Cardiac fibroblast (primary cell): ENCODE data around the gene JAKMIP3.

Experiments
- DNase-seq, 2 donors: peaks; one replicate each; pipeline versions ENCODE4 v3.0.0 to v3.0.0-alpha.2; 2010; ENCODE audit warnings: low read depth in 2 of 2
- H3K4me3 ChIP-seq, 2 donors: replicated peaks in 1 of 2; 1 replicate in 1 of 2; 2 replicates in 1 of 2; pipeline ENCODE4 v1.5.1; 2011; ENCODE audit warnings: low read depth in 2 of 2, low read length in 2 of 2, mild to moderate bottlenecking in 2 of 2, moderate library complexity in 1 of 2
- TF ChIP-seq, protein P1 (sequence below): IDR thresholded peaks from one replicate; pipeline ENCODE4 v1.5.1; 2011; ENCODE audit warnings: low read depth, mild to moderate bottlenecking, low read length, inconsistent platforms

JAKMIP3 gene

GRCh38 chr10:132100556-132101349, 35.0 kb downstream of the JAKMIP3 start:
- TF ChIP-seq, protein P1, sequence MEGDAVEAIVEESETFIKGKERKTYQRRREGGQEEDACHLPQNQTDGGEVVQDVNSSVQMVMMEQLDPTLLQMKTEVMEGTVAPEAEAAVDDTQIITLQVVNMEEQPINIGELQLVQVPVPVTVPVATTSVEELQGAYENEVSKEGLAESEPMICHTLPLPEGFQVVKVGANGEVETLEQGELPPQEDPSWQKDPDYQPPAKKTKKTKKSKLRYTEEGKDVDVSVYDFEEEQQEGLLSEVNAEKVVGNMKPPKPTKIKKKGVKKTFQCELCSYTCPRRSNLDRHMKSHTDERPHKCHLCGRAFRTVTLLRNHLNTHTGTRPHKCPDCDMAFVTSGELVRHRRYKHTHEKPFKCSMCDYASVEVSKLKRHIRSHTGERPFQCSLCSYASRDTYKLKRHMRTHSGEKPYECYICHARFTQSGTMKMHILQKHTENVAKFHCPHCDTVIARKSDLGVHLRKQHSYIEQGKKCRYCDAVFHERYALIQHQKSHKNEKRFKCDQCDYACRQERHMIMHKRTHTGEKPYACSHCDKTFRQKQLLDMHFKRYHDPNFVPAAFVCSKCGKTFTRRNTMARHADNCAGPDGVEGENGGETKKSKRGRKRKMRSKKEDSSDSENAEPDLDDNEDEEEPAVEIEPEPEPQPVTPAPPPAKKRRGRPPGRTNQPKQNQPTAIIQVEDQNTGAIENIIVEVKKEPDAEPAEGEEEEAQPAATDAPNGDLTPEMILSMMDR = no peak
- H3K4me3 ChIP-seq = no peak overlapping the region
- no peak for DNase-seq

DNA sequence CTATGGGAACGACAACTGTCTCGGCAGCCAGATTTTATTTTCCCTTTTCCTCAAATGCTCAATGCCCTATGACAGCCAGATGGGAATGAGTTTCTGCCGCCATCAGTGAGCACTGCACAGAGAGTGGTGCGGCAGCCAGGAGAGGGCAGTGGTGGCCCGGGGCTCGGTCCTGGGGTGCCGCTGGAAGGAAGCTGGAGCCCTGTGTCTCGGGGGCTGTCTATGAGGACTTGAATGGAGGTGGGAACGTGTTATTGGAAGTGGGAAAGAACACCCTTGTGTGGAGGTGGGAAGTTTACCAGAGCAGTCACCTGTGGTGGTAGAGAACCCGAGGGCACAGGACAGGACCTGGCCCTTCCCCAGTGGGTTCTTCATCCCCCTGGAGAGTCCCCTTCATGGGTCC, 35.8 kb downstream of the JAKMIP3 start:
- TF ChIP-seq, protein P1 = peak; percentile 2
- no peak for DNase-seq
- no peak overlapping the region for H3K4me3 ChIP-seq

DNA sequence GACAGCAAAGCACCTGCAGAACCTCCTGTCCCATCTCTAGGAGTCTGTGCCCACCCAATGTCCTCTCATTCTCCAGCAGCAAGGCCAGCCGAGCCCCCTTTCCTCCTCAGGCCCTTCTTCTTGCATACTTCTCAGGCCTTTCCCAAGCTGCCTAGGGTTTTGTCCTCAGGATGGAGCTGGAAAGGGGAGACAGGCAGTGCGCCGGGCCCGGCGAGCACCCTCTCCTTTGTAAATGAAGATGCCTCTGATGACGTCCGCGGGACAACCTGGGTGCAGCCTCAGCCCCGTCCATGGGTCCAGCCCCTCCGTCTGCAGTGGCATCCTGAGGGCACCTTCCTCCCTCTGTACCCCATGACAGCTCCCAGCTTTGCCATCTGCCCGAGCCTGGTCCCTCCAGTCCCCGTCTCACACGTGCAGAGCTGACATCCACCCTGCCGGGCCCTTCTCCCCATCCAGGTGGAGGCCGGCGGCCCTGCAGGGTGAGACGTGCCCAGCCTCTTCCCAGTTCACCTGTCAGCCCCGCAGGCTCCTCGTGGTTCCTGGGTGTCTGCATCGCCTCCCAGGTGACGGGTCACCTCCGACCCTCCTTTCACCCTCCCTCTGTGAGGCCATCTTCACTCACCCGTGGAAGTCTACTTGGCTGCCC, 36.4 kb downstream of the JAKMIP3 start:
- no peak for DNase-seq
- no peak overlapping the region for H3K4me3 ChIP-seq
- TF ChIP-seq, protein P1 = no peak

DNA sequence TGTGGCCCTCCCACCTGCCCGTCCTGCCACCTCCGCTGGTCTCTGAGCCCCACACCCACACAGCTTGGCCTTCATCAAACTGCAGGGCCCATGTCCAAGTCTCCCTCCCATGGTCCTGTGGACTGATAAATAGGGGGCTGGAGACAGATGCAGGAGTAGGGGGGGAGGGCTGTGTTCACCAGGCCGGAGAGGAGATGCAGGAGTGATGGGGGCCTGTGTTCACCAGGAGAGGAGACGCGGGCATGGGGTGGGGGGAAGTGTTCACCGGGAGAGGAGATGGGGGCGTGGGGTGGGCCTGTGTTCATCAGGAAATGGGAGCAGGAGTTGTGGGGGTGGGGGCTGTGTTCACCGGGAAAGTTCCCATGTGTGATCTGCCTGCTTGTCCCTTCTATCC, 37.0 kb downstream of the JAKMIP3 start:
- DNase-seq = no peak
- TF ChIP-seq, protein P1 = no peak
- H3K4me3 ChIP-seq = no peak overlapping the region

- no peak overlapping the region for H3K4me3 ChIP-seq
- DNase-seq = no peak
- TF ChIP-seq, protein P1 = no peak
Observed at GRCh38 chr10:132103116-132103910, 37.6 kb downstream of the JAKMIP3 start.

DNA sequence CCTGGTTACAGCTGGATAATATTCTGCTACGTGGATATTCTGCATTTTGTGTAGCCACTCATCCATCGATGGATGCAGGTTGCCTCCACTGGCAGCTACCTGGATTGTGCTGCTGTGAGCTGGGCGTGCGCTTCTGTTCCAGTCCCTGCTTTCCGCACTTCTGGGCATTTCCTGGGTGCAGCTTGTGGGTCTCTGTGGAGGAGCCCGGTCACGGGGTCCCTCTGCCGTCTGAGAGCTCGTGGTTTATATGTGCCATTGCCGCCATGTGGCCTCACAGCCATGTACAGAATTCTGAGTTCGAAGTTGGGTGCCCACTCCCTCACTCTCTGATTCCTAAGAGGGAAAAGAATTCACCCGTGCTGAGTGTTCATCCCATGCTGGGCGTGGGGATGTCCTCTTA, 38.3 kb downstream of the JAKMIP3 start:
- TF ChIP-seq, protein P1 = no peak
- no peak for DNase-seq
- no peak overlapping the region for H3K4me3 ChIP-seq
